Keratinocyte (primary cell): ENCODE results near the gene BGN. TPM values are rescaled to one million over a fixed set of nuclear protein-coding genes. Genes with fewer than 3 reads are reported as not detected.

Experiments
- DNase-seq: peaks from one replicate; pipeline ENCODE4 v3.0.0-alpha.2; 2011; ENCODE audit warnings: low read depth, missing footprints, low spot score
- FAIRE-seq: peaks from 2 replicates; lab custom pipeline; 2011; peaks lifted over from hg19 to GRCh38; lab: Jason Lieb, UNC
- H2AFZ ChIP-seq: 2 replicates; pipeline ENCODE4 v1.6.0; 2012; ENCODE audit warnings: low read length, control low read depth, inconsistent platforms; ENCODE audit not compliant: control insufficient read depth
- H3K27ac ChIP-seq: 2 replicates; pipeline ENCODE4 v1.5.1; 2011; ENCODE audit warnings: low read length; ENCODE audit not compliant: control insufficient read depth, insufficient read depth
- H3K27me3 ChIP-seq: 3 replicates; pipeline ENCODE4 v1.6.0; 2011; ENCODE audit warnings: low read length; ENCODE audit not compliant: control insufficient read depth, insufficient read depth; ENCODE audit errors: extremely low read depth
- H3K36me3 ChIP-seq, 2 experiments: 2 replicates in 1 of 2; 3 replicates in 1 of 2; pipeline ENCODE4 v1.5.1; 2011; ENCODE audit warnings: low read length in 2 of 2, mild to moderate bottlenecking in 1 of 2; ENCODE audit not compliant: control insufficient read depth in 2 of 2, insufficient read depth in 2 of 2; ENCODE audit errors: extremely low read depth in 1 of 2
- H3K4me1 ChIP-seq: 3 replicates; pipeline ENCODE4 v1.5.1; 2011; ENCODE audit warnings: low read length; ENCODE audit not compliant: control insufficient read depth, insufficient read depth; ENCODE audit errors: extremely low read depth
- H3K4me2 ChIP-seq: 3 replicates; pipeline ENCODE4 v1.6.0; 2011; ENCODE audit warnings: low read depth, low read length; ENCODE audit not compliant: control insufficient read depth, insufficient read depth; ENCODE audit errors: extremely low read depth
- H3K4me3 ChIP-seq, 3 experiments: fragments of 200-600 bp in 1 of 3; sonication (generic) in 1 of 3; 2 replicates in 2 of 3; 3 replicates in 1 of 3; pipeline ENCODE4 v1.5.1; 2011 to 2016; ENCODE audit warnings: low read length in 3 of 3, mild to moderate bottlenecking in 3 of 3, control low read depth in 2 of 3, inconsistent platforms in 1 of 3, low read depth in 1 of 3, mixed read lengths in 1 of 3, mixed run types in 1 of 3, moderate library complexity in 1 of 3; ENCODE audit not compliant: control insufficient read depth in 2 of 3, insufficient read depth in 2 of 3; ENCODE audit errors: extremely low read depth in 1 of 3
- H3K79me2 ChIP-seq: 2 replicates; pipeline ENCODE4 v1.6.0; 2012; ENCODE audit warnings: low read length; ENCODE audit not compliant: control insufficient read depth, insufficient read depth
- H3K9ac ChIP-seq: 3 replicates; pipeline ENCODE4 v1.6.0; 2011; ENCODE audit warnings: low read length; ENCODE audit not compliant: control insufficient read depth, insufficient read depth; ENCODE audit errors: extremely low read depth
- H3K9me1 ChIP-seq: 3 replicates; pipeline ENCODE4 v1.6.0; 2011; ENCODE audit warnings: low read length; ENCODE audit not compliant: control insufficient read depth, insufficient read depth; ENCODE audit errors: extremely low read depth
- H3K9me3 ChIP-seq: 2 replicates; pipeline ENCODE4 v1.5.1; 2012; ENCODE audit warnings: low read depth, low read length; ENCODE audit not compliant: control insufficient read depth
- H4K20me1 ChIP-seq: 3 replicates; pipeline ENCODE4 v1.6.0; 2011; ENCODE audit warnings: low read length; ENCODE audit not compliant: control insufficient read depth, insufficient read depth; ENCODE audit errors: extremely low read depth
- EZH2 ChIP-seq: IDR thresholded peaks from one replicate; pipeline ENCODE4 v1.6.1; 2012; ENCODE audit warnings: inconsistent platforms, mild to moderate bottlenecking, low read length, moderate library complexity
- dilution Hi-C: fragments of 300-500 bp; cut with MboI; formaldehyde crosslinking; loops from one replicate; pipeline ENCODE4 v1.7.0; 2020; ENCODE audit warnings: low sequenced_read_pairs; ENCODE audit not compliant: extremely low pct_ligation_motif_present
- polyA plus RNA-seq, 5 experiments: library from polyadenylated mRNA; depleted of rRNA in 3 of 5; stranded (reverse) in 3 of 5; stranded (forward) in 1 of 5; unstranded in 1 of 5; fragments of >200 nt; gene quantifications; 1 replicate in 1 of 5; 2 replicates in 3 of 5; 3 replicates in 1 of 5; pipeline versions ENCODE4 v1.2.1 to v1.2.3, GENCODE V29; 2011 to 2012; ENCODE audit warnings: missing spikeins in 2 of 5, low read depth in 1 of 5, low replicate concordance in 1 of 5
- TF ChIP-seq, protein P1 (sequence below), 3 experiments: IDR thresholded peaks in 1 of 3; conservative IDR thresholded peaks in 1 of 3; optimal IDR thresholded peaks in 1 of 3; 2 replicates in 2 of 3; 3 replicates in 1 of 3; pipeline versions ENCODE3 to v1.5.1; 2011; ENCODE audit warnings: low read length in 3 of 3, mild to moderate bottlenecking in 3 of 3, moderate library complexity in 2 of 3, control low read depth in 1 of 3, inconsistent platforms in 1 of 3; ENCODE audit not compliant: insufficient read depth in 2 of 3; ENCODE audit errors: extremely low read depth in 1 of 3

BGN gene
- polyA plus RNA-seq, 1 donor (not counting 4 experiments of a cell fraction or from before 2014, with no cell fraction given) = 0.07 TPM

DNA sequence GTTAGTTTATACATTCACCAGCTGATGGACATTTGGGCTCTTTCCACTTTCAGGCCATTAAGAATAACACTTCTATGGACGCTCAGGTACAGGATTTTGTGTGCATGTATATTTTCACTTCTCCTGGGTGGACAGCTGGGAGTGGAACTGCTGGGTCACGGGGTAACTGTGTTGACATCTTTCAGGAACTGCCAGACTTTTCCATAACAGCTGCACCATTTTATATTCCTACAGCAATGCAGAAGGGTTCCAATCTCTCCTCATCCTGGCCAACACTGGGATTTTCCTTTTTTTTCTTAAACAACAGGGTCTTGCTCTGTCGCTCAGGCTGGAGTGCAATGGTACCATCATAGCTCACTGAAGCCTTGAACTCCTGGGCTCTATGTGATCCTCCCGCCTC lies 36.3 kb upstream of the BGN start:
- H3K36me3 ChIP-seq = peaks cover 0 to 3% of the 10 kb centered on the region in 2 experiments
- FAIRE-seq = no peak
- dilution Hi-C loops = no loop called here

DNA sequence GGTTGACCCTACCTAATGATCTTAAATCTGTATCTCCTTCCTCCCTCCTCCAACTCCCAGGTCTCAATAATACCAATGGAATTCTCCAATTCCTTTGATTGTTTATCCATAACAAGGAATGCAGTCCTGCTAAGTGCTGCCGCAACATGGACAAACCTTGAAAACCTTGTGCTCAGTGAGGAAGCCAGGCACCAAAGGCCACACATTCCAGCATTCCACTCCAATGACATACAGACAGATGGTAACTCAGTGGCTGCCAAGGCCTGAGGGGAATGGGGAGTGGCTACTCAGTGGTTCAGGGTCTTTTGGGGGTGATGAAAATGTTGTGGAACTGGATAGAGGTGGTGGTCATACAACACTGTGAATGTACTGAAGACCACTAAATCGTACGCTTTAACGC lies 34.8 kb upstream of the BGN start:
- Histone ChIP-seq H3K27ac (no peak overlapping the region), H4K20me1 (no peaks in the 10 kb centered on the region), H3K9me1 (no peaks in the 10 kb centered on the region), H3K4me2 (no peak overlapping the region), H3K36me3 (peaks cover 0 to 3% of the 10 kb centered on the region in 2 experiments), H3K79me2 (no peaks in the 10 kb centered on the region), H3K9me3 (no peaks in the 10 kb centered on the region), H3K9ac (no peak overlapping the region), H3K4me1 (peaks cover 2% of the 10 kb centered on the region), H3K4me3 (no peak overlapping the region), H3K27me3 (no peaks in the 10 kb centered on the region), H2AFZ (no peak overlapping the region)
- no peak for FAIRE-seq
- DNase-seq = no peak
- no peak for TF ChIP-seq EZH2
- TF ChIP-seq, protein P1, sequence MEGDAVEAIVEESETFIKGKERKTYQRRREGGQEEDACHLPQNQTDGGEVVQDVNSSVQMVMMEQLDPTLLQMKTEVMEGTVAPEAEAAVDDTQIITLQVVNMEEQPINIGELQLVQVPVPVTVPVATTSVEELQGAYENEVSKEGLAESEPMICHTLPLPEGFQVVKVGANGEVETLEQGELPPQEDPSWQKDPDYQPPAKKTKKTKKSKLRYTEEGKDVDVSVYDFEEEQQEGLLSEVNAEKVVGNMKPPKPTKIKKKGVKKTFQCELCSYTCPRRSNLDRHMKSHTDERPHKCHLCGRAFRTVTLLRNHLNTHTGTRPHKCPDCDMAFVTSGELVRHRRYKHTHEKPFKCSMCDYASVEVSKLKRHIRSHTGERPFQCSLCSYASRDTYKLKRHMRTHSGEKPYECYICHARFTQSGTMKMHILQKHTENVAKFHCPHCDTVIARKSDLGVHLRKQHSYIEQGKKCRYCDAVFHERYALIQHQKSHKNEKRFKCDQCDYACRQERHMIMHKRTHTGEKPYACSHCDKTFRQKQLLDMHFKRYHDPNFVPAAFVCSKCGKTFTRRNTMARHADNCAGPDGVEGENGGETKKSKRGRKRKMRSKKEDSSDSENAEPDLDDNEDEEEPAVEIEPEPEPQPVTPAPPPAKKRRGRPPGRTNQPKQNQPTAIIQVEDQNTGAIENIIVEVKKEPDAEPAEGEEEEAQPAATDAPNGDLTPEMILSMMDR (optimal IDR thresholded peaks at IDR 0.05 in 1 of 3, IDR thresholded peaks at IDR 0.05 in 1 of 3, conservative IDR thresholded peaks at IDR 0.05 in 1 of 3; ENCODE audit: extremely low read depth in 1 of 3, insufficient read depth in 2 of 3, low read length in 3 of 3) = no peak
- dilution Hi-C loops = no loop called here

More for the DNA sequence above, 36.3 kb upstream of the BGN start:
- Histone ChIP-seq H3K79me2 (no peaks in the 10 kb centered on the region), H2AFZ (no peak overlapping the region), H4K20me1 (no peaks in the 10 kb centered on the region), H3K4me1 (peaks cover 2% of the 10 kb centered on the region), H3K9me1 (no peaks in the 10 kb centered on the region), H3K4me2 (no peak overlapping the region), H3K9ac (no peak overlapping the region), H3K27me3 (no peaks in the 10 kb centered on the region), H3K9me3 (no peaks in the 10 kb centered on the region), H3K27ac (no peak overlapping the region), H3K4me3 (no peak overlapping the region)
- TF ChIP-seq, protein P1 (optimal IDR thresholded peaks at IDR 0.05 in 1 of 3, IDR thresholded peaks at IDR 0.05 in 1 of 3, conservative IDR thresholded peaks at IDR 0.05 in 1 of 3; ENCODE audit: extremely low read depth in 1 of 3, insufficient read depth in 2 of 3, low read length in 3 of 3) = no peak
- no peak for TF ChIP-seq EZH2
- DNase-seq = no peak
